Measurements from ENCODE around the gene NPTN.
"Not testable (repeated sequence)": the region's sequence is repeated elsewhere in the genome, so short reads cannot be mapped to it uniquely, and the experiment has no call there.

- TF ChIP-seq CTCF (IDR thresholded peaks at IDR 0.05; ENCODE audit: low read length); EZH2 (IDR thresholded peaks at IDR 0.05; ENCODE audit: borderline replicate concordance, low read length): not testable (repeated sequence)
Measured at GRCh38 chr15:73577593-73577992, 55.6 kb downstream of the NPTN start.

Data from OCI-LY1 (cell line).